Right lobe of liver (tissue), 6 donors: ENCODE results near the gene ZNF267. TPM values are rescaled to one million over a fixed set of nuclear protein-coding genes. Genes with fewer than 3 reads are reported as not detected.
"Not testable (repeated sequence)": the region's sequence is repeated elsewhere in the genome, so short reads cannot be mapped to it uniquely, and the experiment has no call there.

Experiments
- ATAC-seq, 4 donors: fragments of 200-7000 bp; cut with Tn5 transposase; one replicate each; pipeline ENCODE4 v1.9.1; 2020; ENCODE audit warnings: mild to moderate bottlenecking in 4 of 4, moderate library complexity in 4 of 4
- DNase-seq, 3 donors: peaks; one replicate each; pipeline ENCODE4 v3.0.0-alpha.2; 2020
- H3K27ac ChIP-seq, 3 donors: fragments of 200-600 bp; one replicate each; pipeline ENCODE4 v1.8.0; 2022
- H3K27me3 ChIP-seq, 2 donors: fragments of 200-600 bp; one replicate each; pipeline ENCODE4 v1.8.0; 2022
- H3K36me3 ChIP-seq, 4 donors: fragments of 200-600 bp; sonication (generic) in 1 of 4; one replicate each; pipeline versions ENCODE4 v1.5.1 to v1.8.0; 2017 to 2022; ENCODE audit warnings: control low read depth in 1 of 4
- H3K4me1 ChIP-seq, 4 donors: fragments of 200-600 bp; sonication (generic) in 1 of 4; one replicate each; pipeline versions ENCODE4 v1.5.1 to v1.8.0; 2017 to 2022; ENCODE audit warnings: control low read depth in 1 of 4
- H3K4me3 ChIP-seq, 3 donors: fragments of 200-600 bp; one replicate each; pipeline ENCODE4 v1.8.0; 2022
- H3K9me3 ChIP-seq, 4 donors: fragments of 200-600 bp; sonication (generic) in 1 of 4; one replicate each; pipeline versions ENCODE4 v1.5.1 to v1.8.0; 2017 to 2022; ENCODE audit warnings: control low read depth in 1 of 4
- POLR2A ChIP-seq: fragments of 450-650 bp; IDR thresholded peaks from one replicate; pipeline ENCODE4 v1.6.1; 2017; ENCODE audit warnings: antibody characterized with exemption, mild to moderate bottlenecking
- WGBS: methylation state at CpG from one replicate; pipeline ENCODE4 v1.1.6; 2018; ENCODE audit warnings: low coverage, low lambda C conversion rate; ENCODE audit not compliant: insufficient coverage; ENCODE audit errors: missing lambda C conversion rate; 5-methylcytosine and 5-hydroxymethylcytosine counted together
- intact Hi-C, 2 donors: fragments of 100-400 bp; cut with DNase I; formaldehyde crosslinking; loops; one replicate each; pipeline versions ENCODE4 v1.11.2 to v1.14.1; 2022
- total RNA-seq, 6 experiments: library from RNA; depleted of rRNA in 2 of 6; stranded (reverse); fragments of >200 nt in 2 of 6; fragmentation: NEBNext Ultra II Directional in 3 of 6; extraction: Animal tissue kit (Norgen Biotek cat#: 25700) in 3 of 6; gene quantifications; one replicate each; pipeline versions ENCODE4 v1.1.0 to v1.2.4, GENCODE V29; 2016 to 2023
- TF ChIP-seq, protein P1 (sequence below), 4 donors: fragments of 200-600 bp in 3 of 4; fragments of 450-650 bp in 1 of 4; IDR thresholded peaks; one replicate each; pipeline versions ENCODE4 v1.5.1 to v1.8.0; 2016 to 2022; ENCODE audit warnings: antibody characterized with exemption in 4 of 4, mild to moderate bottlenecking in 2 of 4
- donor health status: DM: no; HTN: yes; CAD: no.
- donor health status: DM: no; HTN: no; CAD: no.
- donor health status: DM: no; HTN: no; CAD: no.
- donor health status: DM: no; HTN: yes; CAD: no.
- donor health status: DM: no; HTN: yes; CAD: no.

ZNF267 gene
- total RNA-seq, 6 experiments from 2014 or later: 2.7 to 5.6 (median 3.7) TPM

DNA sequence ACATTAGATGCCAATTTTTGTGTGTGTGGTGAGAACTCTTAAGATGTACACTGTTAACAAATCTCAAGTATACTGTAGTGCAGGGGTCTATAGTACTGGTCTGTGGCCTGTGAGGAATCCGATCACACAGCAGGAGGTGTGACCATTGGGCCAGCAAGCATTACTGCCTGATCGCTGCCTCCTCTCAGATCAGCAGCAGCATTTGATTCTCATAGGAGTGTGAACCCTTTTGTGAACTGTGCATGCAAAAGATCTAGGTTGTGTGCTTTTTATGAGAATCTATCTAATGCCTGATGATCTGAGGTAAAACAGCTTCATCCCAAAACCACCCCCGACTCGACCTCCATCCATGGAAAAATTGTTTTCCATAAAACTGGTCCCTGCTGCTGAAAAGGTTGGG lies 12.6 kb downstream of the ZNF267 start:
- ATAC-seq (no peak), DNase-seq (no peak)
- H3K9me3 ChIP-seq: no peaks in the 10 kb centered on the region
- TF ChIP-seq, protein P1, sequence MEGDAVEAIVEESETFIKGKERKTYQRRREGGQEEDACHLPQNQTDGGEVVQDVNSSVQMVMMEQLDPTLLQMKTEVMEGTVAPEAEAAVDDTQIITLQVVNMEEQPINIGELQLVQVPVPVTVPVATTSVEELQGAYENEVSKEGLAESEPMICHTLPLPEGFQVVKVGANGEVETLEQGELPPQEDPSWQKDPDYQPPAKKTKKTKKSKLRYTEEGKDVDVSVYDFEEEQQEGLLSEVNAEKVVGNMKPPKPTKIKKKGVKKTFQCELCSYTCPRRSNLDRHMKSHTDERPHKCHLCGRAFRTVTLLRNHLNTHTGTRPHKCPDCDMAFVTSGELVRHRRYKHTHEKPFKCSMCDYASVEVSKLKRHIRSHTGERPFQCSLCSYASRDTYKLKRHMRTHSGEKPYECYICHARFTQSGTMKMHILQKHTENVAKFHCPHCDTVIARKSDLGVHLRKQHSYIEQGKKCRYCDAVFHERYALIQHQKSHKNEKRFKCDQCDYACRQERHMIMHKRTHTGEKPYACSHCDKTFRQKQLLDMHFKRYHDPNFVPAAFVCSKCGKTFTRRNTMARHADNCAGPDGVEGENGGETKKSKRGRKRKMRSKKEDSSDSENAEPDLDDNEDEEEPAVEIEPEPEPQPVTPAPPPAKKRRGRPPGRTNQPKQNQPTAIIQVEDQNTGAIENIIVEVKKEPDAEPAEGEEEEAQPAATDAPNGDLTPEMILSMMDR (IDR thresholded peaks at IDR 0.05): no peak
- TF ChIP-seq POLR2A: no peak
- WGBS: 86% methylated on average over 4 of the region's 4 CpGs
- no peak overlapping the region for H3K4me3 ChIP-seq
- H3K36me3 ChIP-seq: peaks cover 0 to 18% (median 7%) of the 10 kb centered on the region in 4 donors
- intact Hi-C loops: no loop called here
- no peaks in the 10 kb centered on the region for H3K4me1 ChIP-seq
- H3K27ac ChIP-seq: no peak overlapping the region
- no peaks in the 10 kb centered on the region for H3K27me3 ChIP-seq

DNA sequence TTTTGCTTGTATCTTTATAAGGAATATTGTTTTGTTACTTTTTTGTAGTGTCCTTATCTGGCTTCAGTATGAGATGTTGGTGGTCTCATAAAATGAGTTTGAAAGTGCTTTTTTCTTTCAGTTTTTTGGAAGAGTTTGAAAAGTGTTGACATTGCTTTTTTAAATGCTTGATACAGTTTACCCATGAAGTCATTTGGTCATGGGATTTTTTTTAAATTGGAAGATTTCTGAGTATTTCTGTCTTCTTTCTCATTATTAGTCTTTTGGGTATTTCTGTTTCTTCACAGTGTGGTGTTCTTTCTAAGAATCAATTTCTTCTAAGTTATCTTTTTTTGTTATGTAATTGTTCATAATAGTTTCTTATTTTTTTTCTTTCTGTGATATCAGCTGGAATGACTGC lies 15.1 kb downstream of the ZNF267 start:
- peaks cover 0 to 18% (median 8%) of the 10 kb centered on the region in 4 donors for H3K36me3 ChIP-seq
- no peak for TF ChIP-seq POLR2A
- TF ChIP-seq, protein P1 (IDR thresholded peaks at IDR 0.05): no peak

GRCh38 chr16:31892111-31892510 lies 18.5 kb downstream of the ZNF267 start:
- 96% methylated on average over 2 of the region's 4 CpGs for WGBS
- ATAC-seq, intact Hi-C loops, H3K27ac ChIP-seq, H3K9me3 ChIP-seq, H3K27me3 ChIP-seq, H3K4me3 ChIP-seq, DNase-seq, H3K4me1 ChIP-seq: not testable (repeated sequence)
- H3K36me3 ChIP-seq: peaks cover 0 to 32% (median 4%) of the 10 kb centered on the region in 4 donors

More for the DNA sequence above, 15.1 kb downstream of the ZNF267 start:
- intact Hi-C loops: no loop called here
- Histone ChIP-seq H3K9me3 (no peaks in the 10 kb centered on the region), H3K4me3 (no peak overlapping the region), H3K27ac (no peak overlapping the region), H3K4me1 (no peaks in the 10 kb centered on the region), H3K27me3 (no peaks in the 10 kb centered on the region)
- ATAC-seq (no peak), DNase-seq (no peak)

- H3K4me1 ChIP-seq: no peaks in the 10 kb centered on the region
- peaks cover 0 to 7% (median 5%) of the 10 kb centered on the region in 4 donors for H3K9me3 ChIP-seq
- intact Hi-C loops: no loop called here
- H3K4me3 ChIP-seq: no peak overlapping the region
- ATAC-seq: peak in 1 of 4 donors; percentile 80
- WGBS: 30% methylated on average over 1 of the region's 1 CpG
- DNase-seq: no peak
- peaks cover 0 to 32% (median 4%) of the 10 kb centered on the region in 4 donors for H3K36me3 ChIP-seq
- no peak overlapping the region for H3K27ac ChIP-seq
- TF ChIP-seq, protein P1 (IDR thresholded peaks at IDR 0.05): no peak
- no peak for TF ChIP-seq POLR2A
- no peaks in the 10 kb centered on the region for H3K27me3 ChIP-seq
Measured at GRCh38 chr16:31893824-31894223, 20.2 kb downstream of the ZNF267 start.

DNA sequence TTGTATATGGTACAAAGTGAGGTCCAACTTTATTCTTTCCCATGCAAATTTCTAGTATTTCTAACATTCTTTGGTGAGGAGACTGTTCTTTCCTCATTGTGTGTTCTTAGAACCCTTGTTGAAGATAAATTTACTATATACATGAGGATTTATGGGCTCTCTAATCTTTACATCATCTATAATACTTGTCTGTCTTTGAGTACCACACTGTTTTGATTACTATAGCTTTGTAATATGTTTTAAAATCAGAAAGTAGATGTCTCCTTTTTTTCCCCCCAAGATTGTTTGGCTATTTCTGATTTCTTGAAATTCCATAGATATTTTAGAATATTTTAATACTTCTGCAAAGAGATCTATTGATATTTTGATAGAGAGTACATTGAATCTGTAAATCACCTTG lies 23.7 kb downstream of the ZNF267 start:
- no peak overlapping the region for H3K27ac ChIP-seq
- TF ChIP-seq, protein P1 (IDR thresholded peaks at IDR 0.05): no peak
- TF ChIP-seq POLR2A: no peak
- H3K27me3 ChIP-seq: no peaks in the 10 kb centered on the region
- intact Hi-C loops: no loop called here
- DNase-seq: no peak
- peaks cover 0 to 22% (median 4%) of the 10 kb centered on the region in 4 donors for H3K36me3 ChIP-seq
- no peaks in the 10 kb centered on the region for H3K4me1 ChIP-seq
- H3K9me3 ChIP-seq: peaks cover 0 to 7% (median 5%) of the 10 kb centered on the region in 4 donors
- ATAC-seq: no peak
- no peak overlapping the region for H3K4me3 ChIP-seq
